HG03060 (cell line): Measurements from ENCODE around the gene ACOT8.
A peak's percentile ranks its signal among the peaks of the same experiment; 100 is the strongest.
"Not testable (repeated sequence)": the region's sequence is repeated elsewhere in the genome, so short reads cannot be mapped to it uniquely, and the experiment has no call there.

Experiments used
- ATAC-seq: cut with Tn5 transposase; IDR thresholded peaks from one replicate; pipeline ENCODE4 v1.9.1; 2021; ENCODE audit warnings: low read depth, moderate number of reproducible peaks; ENCODE audit not compliant: unreplicated experiment

The ACOT8 gene

GRCh38 chr20:45857114-45857881 lies at the start of gene ACOT8, which contains the start of gene ZSWIM3:
TSS of gene ACOT8 (minus strand) at chr20:45857392. CDS start at chr20:45857315, 77 bp downstream.
TSS of gene ZSWIM3 (plus strand) at chr20:45857614. CDS start at chr20:45857826, 212 bp downstream.
- peak; percentile 88 for ATAC-seq

GRCh38 chr20:45905505-45906079 lies 48.4 kb upstream of the ACOT8 start:
- ATAC-seq: no peak

- ATAC-seq: no peak
These were observed 47.7 kb upstream of the ACOT8 start for GRCh38 chr20:45904583-45905504.

DNA sequence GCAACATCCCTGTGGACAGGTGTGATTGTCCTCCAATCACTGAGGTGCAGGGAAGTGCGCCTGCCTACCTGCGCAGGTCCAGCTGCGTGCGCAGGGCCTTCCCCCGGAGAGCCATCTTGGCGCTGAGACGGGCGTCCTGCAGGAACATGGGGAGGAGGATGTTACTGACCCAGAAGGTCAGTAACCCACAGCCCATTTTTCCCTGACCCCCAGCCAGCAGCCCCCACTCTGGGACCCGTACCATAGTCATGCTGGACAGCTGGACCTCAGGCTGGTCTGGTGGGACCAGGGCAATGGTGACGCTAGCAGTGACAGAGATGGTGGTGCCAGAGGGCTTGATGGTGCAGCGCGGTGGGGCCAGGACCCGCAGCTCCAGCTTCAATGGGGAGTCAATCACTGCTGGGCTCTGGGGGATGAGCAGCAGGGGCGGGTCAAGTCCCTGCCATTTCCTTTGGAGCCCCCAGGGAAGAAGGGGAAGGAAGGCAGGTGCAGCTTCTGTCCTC lies 45.1 kb upstream of the ACOT8 start:
- ATAC-seq: no peak

- ATAC-seq: not testable (repeated sequence)
These were observed 44.1 kb upstream of the ACOT8 start for GRCh38 chr20:45901332-45901731.

DNA sequence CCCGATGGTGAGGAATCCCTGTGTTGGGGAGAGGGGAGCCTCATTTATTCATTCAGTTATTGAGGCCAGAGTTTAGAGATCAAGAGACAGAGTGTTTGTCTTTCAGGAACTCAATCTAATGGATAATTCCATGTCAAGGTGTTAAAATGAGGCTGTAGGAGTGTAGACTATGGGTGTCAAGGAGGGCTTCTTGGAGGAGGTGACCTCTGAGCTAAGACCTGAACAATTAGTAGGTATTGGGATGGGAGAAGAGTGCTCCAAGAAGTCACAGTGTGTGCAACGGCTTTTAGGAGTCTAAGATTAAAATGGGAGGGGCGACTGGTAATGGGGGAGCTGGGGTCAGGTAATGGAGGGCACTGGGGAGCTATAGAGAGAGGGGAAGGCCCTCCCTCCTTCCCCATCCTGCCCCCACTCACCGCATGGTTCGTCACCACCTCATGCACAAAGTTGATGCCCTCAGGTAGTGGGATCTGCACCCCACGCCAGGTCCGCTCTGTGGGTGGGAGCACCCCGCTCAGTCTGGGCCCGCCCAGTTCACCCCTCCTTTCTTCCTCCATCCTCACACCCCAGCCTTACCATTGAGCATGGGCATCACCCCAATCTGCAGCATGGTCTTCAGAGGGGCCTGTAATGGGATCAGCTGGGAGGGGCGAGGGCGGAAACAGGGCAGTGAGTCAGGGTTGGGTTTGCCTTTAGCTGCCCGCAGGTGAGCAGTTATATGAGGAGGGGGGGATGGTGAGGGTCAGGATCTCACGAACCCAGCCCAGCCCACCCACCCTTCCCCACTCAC lies 42.0 kb upstream of the ACOT8 start:
- no peak for ATAC-seq

DNA sequence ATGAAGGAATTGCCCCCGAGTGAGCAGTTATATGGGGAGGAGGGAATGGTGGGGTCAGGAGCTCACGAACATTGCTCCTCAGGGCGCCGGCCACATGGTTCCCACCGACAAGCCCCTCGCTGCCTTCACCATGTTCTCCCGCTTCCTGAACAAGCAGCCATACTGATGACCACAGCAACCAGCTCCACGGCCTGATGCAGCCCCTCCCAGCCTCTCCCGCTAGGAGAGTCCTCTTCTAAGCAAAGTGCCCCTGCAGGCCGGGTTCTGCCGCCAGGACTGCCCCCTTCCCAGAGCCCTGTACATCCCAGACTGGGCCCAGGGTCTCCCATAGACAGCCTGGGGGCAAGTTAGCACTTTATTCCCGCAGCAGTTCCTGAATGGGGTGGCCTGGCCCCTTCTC lies 41.1 kb upstream of the ACOT8 start:
- no peak for ATAC-seq

GRCh38 chr20:45897692-45898091 lies 40.5 kb upstream of the ACOT8 start:
- ATAC-seq: no peak

DNA sequence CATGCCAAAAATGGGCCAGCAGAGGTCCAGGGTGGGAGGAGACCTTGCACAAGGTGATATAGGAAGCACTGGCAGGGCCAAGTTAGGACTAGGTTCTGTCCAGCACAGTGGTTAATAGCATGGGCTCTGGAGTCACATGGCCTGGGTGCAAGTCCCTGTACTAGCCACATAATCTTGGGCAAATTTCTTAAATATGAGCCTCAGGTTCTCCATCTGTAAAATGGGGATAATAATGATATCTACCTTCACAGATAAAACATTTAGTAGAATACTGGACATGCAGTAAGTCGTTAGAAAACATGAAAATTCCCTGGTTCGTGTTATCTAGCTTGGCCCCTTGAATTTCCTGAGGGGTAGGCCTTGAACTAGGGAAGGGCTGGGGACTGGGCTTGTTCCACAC lies 40.1 kb upstream of the ACOT8 start:
- ATAC-seq: no peak

GRCh38 chr20:45896641-45897161 lies 39.5 kb upstream of the ACOT8 start:
- ATAC-seq: no peak

DNA sequence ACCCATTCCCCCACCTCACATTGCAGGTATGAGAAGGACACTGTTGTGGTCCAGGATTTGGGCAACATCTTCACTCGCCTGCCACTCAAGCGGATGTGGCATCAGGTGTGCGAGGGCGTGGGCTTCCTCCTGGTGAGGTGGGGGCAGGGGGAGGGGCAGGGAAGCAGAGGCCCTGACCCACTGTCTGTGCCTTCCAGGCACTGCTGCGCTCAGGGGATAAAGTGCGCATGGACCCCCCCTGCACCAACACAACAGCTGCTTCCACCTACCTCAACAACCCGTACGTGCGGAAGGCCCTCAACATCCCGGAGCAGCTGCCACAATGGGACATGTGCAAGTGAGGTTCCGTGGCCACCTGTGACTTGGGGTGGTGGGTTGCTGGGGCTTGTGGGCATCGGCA lies 37.6 kb upstream of the ACOT8 start:
- no peak for ATAC-seq

DNA sequence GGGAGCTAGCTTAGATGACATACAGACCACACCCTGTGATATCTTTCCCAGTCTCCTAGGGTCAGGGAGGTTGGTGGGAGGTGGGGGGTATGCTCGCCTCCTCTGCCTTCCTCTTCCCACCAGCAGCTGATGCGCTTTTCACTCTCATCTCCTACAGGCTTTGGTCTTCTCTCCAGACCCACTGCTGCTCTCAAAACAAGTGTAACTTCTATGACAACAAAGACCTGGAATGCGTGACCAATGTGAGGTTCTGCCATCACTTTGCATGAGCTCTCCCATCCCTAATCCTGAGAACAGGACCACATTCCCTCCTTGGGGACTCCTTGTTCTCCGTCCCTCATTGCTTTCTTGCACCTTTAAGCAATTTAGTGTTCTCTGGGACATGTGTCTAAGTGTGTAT lies 36.6 kb upstream of the ACOT8 start:
- no peak for ATAC-seq

- ATAC-seq: no peak
These were observed 35.8 kb upstream of the ACOT8 start for GRCh38 chr20:45892828-45893500.

DNA sequence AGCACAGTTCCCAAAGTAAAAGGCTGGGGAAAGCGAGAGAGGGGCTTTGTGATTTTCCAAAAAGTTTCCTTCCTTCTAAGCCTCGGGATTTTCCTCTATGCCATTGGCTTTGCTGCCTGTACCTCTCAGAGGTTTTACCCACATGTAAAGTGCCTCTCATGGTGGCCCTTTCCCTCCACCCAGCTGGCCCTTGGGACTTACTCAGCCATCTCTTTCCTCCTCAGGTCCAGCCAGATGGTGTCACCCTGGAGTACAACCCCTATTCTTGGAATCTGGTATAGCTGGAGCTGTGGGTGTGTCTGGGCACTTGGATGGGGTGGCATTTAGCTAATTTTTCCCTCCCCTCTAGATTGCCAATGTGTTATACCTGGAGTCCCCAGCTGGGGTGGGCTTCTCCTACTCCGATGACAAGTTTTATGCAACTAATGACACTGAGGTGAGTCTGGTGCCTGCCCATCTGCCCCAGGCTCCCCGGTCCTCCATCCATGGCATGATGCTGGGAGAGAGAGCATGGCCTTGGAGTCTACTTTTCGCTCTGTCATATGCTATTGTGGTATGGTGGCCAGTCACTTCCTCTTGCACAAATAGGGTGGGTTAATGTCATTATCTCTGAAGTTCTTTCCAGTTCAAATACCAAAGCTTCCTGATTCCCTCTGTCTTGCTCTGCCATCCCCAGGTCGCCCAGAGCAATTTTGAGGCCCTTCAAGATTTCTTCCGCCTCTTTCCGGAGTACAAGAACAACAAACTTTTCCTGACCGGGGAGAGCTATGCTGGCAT lies 35.0 kb upstream of the ACOT8 start:
- no peak for ATAC-seq

- peak; percentile 40 for ATAC-seq
These were observed 34.1 kb upstream of the ACOT8 start, which contains the start of the genes CTSA and NEURL2 for GRCh38 chr20:45890985-45891983. TSS of gene CTSA (plus strand) at chr20:45891335. CDS start at chr20:45891569, 234 bp downstream. TSS of gene NEURL2 (minus strand) at chr20:45891208. CDS start at chr20:45890991, 217 bp downstream.

- ATAC-seq: no peak
These were observed 33.1 kb upstream of the ACOT8 start for GRCh38 chr20:45890077-45890984.
